ENCODE measurements around the gene MYOM1.

- TF ChIP-seq CTCF (IDR thresholded peaks at IDR 0.05; ENCODE audit: low read length) (no peak), EZH2 (optimal IDR thresholded peaks at IDR 0.05; ENCODE audit: low read depth, low read length) (no peak)
Measured at GRCh38 chr18:3027370-3027891, 192.3 kb downstream of the MYOM1 start.

Measured in MM.1S (cell line).